ENCODE measurements around the gene ATP6V0A1. TPM values are rescaled to one million over a fixed set of nuclear protein-coding genes. Genes with fewer than 3 reads are reported as not detected.
A peak's percentile ranks its signal among the peaks of the same experiment; 100 is the strongest.

Gene ATP6V0A1
- total and polyA plus RNA-seq, 2 experiments from 2014 or later = 23.9 to 42.3 TPM

DNA sequence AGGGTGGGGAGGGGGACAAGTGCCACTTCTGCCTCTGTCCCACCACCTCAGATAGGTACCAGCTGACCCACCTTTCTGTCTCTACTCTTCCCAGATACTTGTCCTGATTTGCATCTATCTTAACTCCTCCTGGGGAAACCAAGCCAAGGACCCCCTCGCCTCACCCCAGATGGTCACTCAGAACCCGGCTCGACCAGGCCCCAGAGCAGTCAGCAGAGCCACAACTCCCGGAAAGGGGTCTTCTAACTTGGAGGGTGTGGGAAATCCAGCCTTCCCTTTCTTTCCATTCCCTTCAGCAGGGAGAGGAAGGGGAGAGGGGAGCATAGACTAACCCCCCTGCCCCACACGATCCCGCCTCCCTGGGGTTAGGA lies 37.6 kb upstream of the ATP6V0A1 start:
- H3K27me3 ChIP-seq (ENCODE audit: insufficient read depth) = peaks cover 34% of the 10 kb centered on the region
- DNase-seq (ENCODE audit: low spot score) = no peak
- H3K4me1 ChIP-seq (ENCODE audit: insufficient read depth) = peaks cover 34% of the 10 kb centered on the region
- peak overlapping the region; percentile 97 for H3K4me3 ChIP-seq
- H3K4me2 ChIP-seq = peak overlapping the region; percentile 100
- no peaks in the 10 kb centered on the region for H3K9me2 ChIP-seq (ENCODE audit: insufficient read depth)
- H3K79me2 ChIP-seq (replicated peaks; ENCODE audit: insufficient read depth) = peaks cover 18% of the 10 kb centered on the region
- H3K36me3 ChIP-seq (ENCODE audit: insufficient read depth) = no peaks in the 10 kb centered on the region
- TF ChIP-seq, protein P1, sequence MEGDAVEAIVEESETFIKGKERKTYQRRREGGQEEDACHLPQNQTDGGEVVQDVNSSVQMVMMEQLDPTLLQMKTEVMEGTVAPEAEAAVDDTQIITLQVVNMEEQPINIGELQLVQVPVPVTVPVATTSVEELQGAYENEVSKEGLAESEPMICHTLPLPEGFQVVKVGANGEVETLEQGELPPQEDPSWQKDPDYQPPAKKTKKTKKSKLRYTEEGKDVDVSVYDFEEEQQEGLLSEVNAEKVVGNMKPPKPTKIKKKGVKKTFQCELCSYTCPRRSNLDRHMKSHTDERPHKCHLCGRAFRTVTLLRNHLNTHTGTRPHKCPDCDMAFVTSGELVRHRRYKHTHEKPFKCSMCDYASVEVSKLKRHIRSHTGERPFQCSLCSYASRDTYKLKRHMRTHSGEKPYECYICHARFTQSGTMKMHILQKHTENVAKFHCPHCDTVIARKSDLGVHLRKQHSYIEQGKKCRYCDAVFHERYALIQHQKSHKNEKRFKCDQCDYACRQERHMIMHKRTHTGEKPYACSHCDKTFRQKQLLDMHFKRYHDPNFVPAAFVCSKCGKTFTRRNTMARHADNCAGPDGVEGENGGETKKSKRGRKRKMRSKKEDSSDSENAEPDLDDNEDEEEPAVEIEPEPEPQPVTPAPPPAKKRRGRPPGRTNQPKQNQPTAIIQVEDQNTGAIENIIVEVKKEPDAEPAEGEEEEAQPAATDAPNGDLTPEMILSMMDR (conservative IDR thresholded peaks at IDR 0.05; ENCODE audit: low read depth in 2 of 2) = no peak
- TF ChIP-seq, protein P2, sequence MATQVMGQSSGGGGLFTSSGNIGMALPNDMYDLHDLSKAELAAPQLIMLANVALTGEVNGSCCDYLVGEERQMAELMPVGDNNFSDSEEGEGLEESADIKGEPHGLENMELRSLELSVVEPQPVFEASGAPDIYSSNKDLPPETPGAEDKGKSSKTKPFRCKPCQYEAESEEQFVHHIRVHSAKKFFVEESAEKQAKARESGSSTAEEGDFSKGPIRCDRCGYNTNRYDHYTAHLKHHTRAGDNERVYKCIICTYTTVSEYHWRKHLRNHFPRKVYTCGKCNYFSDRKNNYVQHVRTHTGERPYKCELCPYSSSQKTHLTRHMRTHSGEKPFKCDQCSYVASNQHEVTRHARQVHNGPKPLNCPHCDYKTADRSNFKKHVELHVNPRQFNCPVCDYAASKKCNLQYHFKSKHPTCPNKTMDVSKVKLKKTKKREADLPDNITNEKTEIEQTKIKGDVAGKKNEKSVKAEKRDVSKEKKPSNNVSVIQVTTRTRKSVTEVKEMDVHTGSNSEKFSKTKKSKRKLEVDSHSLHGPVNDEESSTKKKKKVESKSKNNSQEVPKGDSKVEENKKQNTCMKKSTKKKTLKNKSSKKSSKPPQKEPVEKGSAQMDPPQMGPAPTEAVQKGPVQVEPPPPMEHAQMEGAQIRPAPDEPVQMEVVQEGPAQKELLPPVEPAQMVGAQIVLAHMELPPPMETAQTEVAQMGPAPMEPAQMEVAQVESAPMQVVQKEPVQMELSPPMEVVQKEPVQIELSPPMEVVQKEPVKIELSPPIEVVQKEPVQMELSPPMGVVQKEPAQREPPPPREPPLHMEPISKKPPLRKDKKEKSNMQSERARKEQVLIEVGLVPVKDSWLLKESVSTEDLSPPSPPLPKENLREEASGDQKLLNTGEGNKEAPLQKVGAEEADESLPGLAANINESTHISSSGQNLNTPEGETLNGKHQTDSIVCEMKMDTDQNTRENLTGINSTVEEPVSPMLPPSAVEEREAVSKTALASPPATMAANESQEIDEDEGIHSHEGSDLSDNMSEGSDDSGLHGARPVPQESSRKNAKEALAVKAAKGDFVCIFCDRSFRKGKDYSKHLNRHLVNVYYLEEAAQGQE (IDR thresholded peaks at IDR 0.05; ENCODE audit: unreplicated experiment) = no peak
- TF ChIP-seq POLR2AphosphoS5 (IDR thresholded peaks at IDR 0.05; ENCODE audit: low read depth) = no peak
- no peak for TF ChIP-seq ETS1 (IDR thresholded peaks at IDR 0.05)
- no peak for TF ChIP-seq CREB1 (CRISPR knock-in tag; IDR thresholded peaks at IDR 0.05; ENCODE audit: low read depth)
- no peak for TF ChIP-seq NANOG (IDR thresholded peaks at IDR 0.05; ENCODE audit: borderline replicate concordance)
- TF ChIP-seq EZH2phosphoT487 (IDR thresholded peaks at IDR 0.05; ENCODE audit: unreplicated experiment) = no peak
- TF ChIP-seq STAT1 (IDR thresholded peaks at IDR 0.05; ENCODE audit: unreplicated experiment) = no peak
- TF ChIP-seq JUNB (IDR thresholded peaks at IDR 0.05; ENCODE audit: unreplicated experiment) = no peak
- no peak for TF ChIP-seq EZH2 (IDR thresholded peaks at IDR 0.05; ENCODE audit: low read depth, unreplicated experiment)
- TF ChIP-seq ZNF462 (CRISPR knock-in tag; IDR thresholded peaks at IDR 0.05) = no peak
- no peak for TF ChIP-seq ZNF114 (CRISPR knock-in tag; IDR thresholded peaks at IDR 0.05)
- TF ChIP-seq ZNF331 (CRISPR knock-in tag; IDR thresholded peaks at IDR 0.05; ENCODE audit: low read depth) = no peak
- Mint-ChIP-seq H3K4me1 (peaks cover 34% of the 10 kb centered on the region), H3K27me3 (ENCODE audit: insufficient read depth, low read depth, poor library complexity) (peaks cover 36% of the 10 kb centered on the region), H3K36me3 (ENCODE audit: low read depth) (peaks cover 3% of the 10 kb centered on the region; the same call in 1 of the 3 replicates), H3K27ac (no peak overlapping the region), H3K4me3 (peak overlapping the region; percentile 91), H3K9me3 (no peaks in the 10 kb centered on the region; the same call in 2 of the 3 replicates)
- H3F3A ChIP-seq (replicated peaks; ENCODE audit: low read depth) = peaks cover 12% of the 10 kb centered on the region; the same call in 1 of the 2 replicates
- no peak overlapping the region for H3K27ac ChIP-seq (ENCODE audit: low read depth)
- no peak for ATAC-seq
- H4K20me1 ChIP-seq (replicated peaks; ENCODE audit: insufficient read depth) = peaks cover 7% of the 10 kb centered on the region
- H2AFZ ChIP-seq = no peak overlapping the region

Measured in GM23338 (cell line).